GM10266 (cell line): ENCODE data around the gene STK11IP.

Experiments used
- DNase-seq: peaks from one replicate; pipeline ENCODE4 v3.0.0; 2012; ENCODE audit errors: extremely low spot score
- TF ChIP-seq, protein P1 (sequence below): IDR thresholded peaks from 2 replicates; pipeline ENCODE4 v1.5.1; 2012; ENCODE audit warnings: mild to moderate bottlenecking, low read depth; ENCODE audit not compliant: control insufficient read depth, insufficient read depth; ENCODE audit errors: missing control alignments

The STK11IP gene

DNA sequence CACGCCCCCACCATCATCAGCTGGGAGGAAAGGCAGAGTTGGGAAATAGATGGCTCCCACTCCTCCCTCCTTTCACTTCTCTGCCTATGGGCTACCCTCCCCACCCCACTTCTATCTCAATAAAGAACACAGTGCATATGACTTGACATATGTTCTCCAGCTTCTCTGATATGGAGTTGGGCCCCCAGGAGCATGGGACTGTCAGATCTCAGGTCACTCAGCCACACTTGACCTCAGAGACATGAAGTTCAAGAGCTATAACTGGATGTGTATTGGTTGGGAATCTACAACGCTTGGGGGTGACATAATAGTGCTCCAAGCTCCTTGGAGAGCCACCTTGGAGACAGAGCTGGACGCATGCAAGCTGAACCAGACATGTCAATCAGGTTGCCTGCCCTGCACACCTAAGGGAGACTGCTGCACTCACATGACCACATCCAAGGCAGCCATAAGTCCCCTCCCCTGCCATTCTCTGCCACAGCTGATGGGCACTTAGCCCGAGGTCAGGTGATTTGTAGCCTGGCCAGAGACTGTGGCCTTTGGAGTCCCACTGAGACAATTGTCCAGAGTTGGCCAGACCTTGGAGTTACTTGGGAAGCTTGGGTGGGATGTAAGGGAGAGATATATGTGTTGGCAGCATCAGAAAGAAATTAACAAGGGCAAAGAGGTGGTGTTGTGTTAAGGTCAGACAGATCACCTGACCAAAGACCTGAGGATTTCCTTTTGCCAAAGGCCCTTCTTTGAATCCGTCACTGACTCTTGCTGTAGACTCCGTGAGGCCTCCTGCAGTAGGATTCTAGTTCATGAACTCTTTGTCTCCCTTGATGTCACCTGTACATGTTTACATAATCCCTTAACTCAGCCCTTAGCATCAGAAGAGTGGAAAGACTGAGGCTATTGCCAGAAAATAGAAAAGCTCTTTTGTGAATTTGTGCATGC lies 21.8 kb upstream of the STK11IP start:
- no peak for DNase-seq
- TF ChIP-seq, protein P1, sequence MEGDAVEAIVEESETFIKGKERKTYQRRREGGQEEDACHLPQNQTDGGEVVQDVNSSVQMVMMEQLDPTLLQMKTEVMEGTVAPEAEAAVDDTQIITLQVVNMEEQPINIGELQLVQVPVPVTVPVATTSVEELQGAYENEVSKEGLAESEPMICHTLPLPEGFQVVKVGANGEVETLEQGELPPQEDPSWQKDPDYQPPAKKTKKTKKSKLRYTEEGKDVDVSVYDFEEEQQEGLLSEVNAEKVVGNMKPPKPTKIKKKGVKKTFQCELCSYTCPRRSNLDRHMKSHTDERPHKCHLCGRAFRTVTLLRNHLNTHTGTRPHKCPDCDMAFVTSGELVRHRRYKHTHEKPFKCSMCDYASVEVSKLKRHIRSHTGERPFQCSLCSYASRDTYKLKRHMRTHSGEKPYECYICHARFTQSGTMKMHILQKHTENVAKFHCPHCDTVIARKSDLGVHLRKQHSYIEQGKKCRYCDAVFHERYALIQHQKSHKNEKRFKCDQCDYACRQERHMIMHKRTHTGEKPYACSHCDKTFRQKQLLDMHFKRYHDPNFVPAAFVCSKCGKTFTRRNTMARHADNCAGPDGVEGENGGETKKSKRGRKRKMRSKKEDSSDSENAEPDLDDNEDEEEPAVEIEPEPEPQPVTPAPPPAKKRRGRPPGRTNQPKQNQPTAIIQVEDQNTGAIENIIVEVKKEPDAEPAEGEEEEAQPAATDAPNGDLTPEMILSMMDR, result no peak

DNA sequence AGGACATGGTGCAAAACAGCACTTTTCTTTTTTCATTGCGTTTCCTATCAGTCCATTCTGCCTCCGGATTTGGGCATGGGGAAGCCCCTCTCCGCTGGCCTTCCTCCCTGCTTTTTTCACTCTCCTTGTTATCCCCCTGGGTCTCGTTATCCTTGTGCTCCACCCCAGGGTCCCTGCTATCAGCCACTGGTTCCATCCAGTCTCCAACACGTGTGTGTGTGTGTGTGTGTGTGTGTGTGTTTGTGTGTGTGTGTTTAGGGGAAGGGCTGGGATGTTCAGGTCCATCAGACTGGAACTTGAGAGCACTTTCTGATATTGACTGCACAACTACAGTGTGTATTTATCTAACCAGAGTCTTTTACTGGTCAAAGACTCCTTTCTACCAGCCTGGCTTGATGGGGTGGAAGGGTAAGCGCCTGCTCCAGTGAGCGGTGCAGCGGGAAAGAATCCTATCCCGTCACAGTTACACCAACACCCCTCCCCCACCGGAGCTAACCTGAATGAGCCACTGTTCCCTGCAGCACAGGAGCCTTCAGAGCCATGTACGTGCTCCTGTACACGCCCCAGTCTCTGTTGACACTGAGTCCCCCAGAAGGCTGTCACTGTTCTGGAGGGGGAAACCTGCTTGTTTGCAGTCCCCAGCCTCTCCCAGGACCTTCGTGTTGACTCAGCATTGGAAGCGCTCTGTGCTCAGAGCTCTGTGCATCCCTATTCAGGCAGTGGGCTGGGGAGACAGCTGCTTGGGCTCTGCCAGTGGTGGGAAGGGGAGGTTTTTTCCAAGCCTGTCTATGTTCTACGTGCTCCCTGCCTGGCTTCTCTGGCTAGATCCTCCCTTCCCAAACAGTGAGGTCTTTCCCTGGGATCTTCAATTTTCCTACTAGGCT lies 20.9 kb upstream of the STK11IP start:
- no peak for DNase-seq
- TF ChIP-seq, protein P1, result no peak

DNA sequence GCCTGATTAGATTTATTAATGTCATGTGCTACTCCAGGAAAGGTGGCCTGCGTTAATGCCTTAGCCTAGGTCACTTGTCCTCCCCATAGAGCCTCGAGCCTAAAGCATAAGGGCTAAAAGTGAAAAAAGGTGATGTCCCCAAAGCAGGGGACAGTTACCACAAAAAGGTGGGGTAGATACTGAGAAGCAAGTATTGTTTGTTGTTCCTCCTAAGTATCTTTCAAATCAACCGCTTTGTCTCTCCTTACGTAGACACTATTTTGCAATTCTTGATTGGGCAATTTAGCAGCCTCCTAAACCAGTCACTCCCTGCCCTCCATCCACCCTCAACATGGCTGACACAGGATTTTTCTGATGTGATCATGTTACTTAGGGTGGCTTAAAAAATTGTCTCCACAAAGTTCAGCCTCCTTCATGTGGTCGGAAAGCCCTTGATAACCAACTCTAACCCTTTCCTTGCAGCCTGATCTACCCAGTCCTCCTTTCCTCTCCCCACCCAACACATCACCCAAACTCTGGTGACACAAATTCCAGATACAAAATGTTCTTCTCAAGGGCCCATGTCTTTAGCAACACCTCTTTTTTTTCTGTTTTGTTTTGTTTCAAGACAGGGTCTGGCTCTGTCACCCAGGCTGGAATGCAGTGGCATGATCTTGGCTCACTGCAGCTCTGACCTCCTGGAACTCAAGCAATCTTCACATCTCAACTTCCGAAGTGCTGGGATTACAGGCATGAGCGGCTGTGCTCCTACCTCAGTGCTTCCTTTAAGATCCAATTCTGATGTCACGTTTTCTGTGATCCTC lies 18.6 kb upstream of the STK11IP start:
- TF ChIP-seq, protein P1, result no peak
- DNase-seq, result no peak

DNA sequence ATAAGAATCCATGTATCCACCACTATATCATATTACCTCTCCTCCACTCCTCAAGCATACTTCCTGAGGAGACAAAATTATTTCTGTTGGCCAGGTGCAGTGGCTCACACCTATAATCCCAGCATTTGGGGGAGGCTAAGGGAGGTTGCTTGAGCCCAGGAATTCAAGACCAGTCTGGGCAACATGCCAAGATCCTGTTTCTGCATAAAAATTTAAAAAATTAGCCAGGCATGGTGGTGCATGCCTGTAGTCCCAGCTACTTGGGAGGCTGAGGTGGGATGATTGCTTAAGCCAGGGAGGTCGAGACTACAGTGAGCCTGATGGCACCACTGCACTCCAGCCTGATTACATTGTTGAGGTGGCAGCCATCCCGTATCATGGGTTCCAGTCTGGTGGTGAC lies 16.3 kb upstream of the STK11IP start:
- TF ChIP-seq, protein P1, result no peak
- DNase-seq, result no peak

DNA sequence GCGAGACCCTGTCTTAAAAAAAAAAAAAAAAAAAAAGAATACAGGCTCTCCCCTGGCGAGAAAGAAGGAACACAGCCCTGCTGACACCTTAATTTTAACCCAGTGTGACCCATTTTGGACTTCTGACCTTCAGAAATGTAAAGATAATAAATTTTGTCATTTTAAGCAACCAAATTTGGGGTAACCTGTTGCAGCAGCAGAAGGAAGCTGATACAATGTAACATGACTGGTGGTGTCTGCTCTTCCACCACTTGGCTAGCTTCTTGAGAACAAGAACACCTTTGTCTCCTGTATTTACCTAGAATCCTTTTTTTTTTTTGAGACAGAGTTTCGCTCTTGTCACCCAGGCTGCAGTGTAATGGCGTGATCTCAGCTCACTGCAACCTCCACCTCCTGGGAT lies 6.6 kb upstream of the STK11IP start:
- TF ChIP-seq, protein P1, result no peak
- DNase-seq, result no peak

DNA sequence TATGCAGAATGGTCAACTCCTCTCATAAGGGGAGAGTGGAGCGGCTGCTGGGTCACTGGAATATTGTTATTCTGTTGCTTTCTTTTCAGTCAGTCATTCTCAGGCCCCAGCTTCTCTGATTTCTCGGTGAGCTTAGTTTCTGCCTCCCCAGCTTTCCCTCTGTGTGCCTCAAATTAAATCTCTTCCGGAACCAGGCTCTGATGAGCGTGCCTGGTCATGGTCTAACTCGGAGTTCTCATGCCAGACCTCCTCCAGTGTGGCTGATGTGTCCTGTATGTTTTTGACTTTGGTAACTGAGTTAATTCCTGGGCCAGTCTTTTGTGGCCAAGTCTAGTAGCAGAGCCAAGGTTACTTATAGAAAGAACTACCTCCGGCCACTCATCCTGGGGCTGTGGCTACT lies 4.9 kb upstream of the STK11IP start:
- TF ChIP-seq, protein P1, result no peak

More for the DNA sequence above, 4.9 kb upstream of the STK11IP start:
- no peak for DNase-seq
